Measurements from ENCODE around the gene HEBP2. TPM values are rescaled to one million over a fixed set of nuclear protein-coding genes. Genes with fewer than 3 reads are reported as not detected.
"Not testable (repeated sequence)": the region's sequence is repeated elsewhere in the genome, so short reads cannot be mapped to it uniquely, and the experiment has no call there.

The HEBP2 gene
- total RNA-seq, 1 experiment from 2014 or later: 31.6 TPM

GRCh38 chr6:138421608-138422007 lies 17.6 kb downstream of the HEBP2 start:
- DNase-seq (ENCODE audit: extremely low read depth, low read depth): no peak

- no peak for DNase-seq (ENCODE audit: extremely low read depth, low read depth)
Measured at GRCh38 chr6:138422861-138423260, 18.8 kb downstream of the HEBP2 start.

- no peak for DNase-seq (ENCODE audit: extremely low read depth, low read depth)
Measured at GRCh38 chr6:138424004-138424904, 20.2 kb downstream of the HEBP2 start.

GRCh38 chr6:138425256-138425655 lies 21.2 kb downstream of the HEBP2 start:
- not testable (repeated sequence) for DNase-seq (ENCODE audit: extremely low read depth, low read depth)

- DNase-seq (ENCODE audit: extremely low read depth, low read depth): no peak
Measured at GRCh38 chr6:138426500-138427123, 22.6 kb downstream of the HEBP2 start.

- DNase-seq (ENCODE audit: extremely low read depth, low read depth): no peak
Measured at GRCh38 chr6:138427701-138428100, 23.7 kb downstream of the HEBP2 start.

- peak; percentile 48 for DNase-seq (ENCODE audit: extremely low read depth, low read depth)
Measured at GRCh38 chr6:138428944-138429598, 25.0 kb downstream of the HEBP2 start.

GRCh38 chr6:138429761-138430160 lies 25.7 kb downstream of the HEBP2 start:
- peak; percentile 74 for DNase-seq (ENCODE audit: extremely low read depth, low read depth)

GRCh38 chr6:138430361-138431145 lies 26.5 kb downstream of the HEBP2 start:
- DNase-seq (ENCODE audit: extremely low read depth, low read depth): no peak

GRCh38 chr6:138431256-138432062 lies 27.4 kb downstream of the HEBP2 start:
- DNase-seq (ENCODE audit: extremely low read depth, low read depth): no peak

- no peak for DNase-seq (ENCODE audit: extremely low read depth, low read depth)
Measured at GRCh38 chr6:138432063-138432356, 28.0 kb downstream of the HEBP2 start.

GRCh38 chr6:138434096-138434495 lies 30.1 kb downstream of the HEBP2 start:
- DNase-seq (ENCODE audit: extremely low read depth, low read depth): no peak

- no peak for DNase-seq (ENCODE audit: extremely low read depth, low read depth)
Measured at GRCh38 chr6:138434925-138435324, 30.9 kb downstream of the HEBP2 start.

- DNase-seq (ENCODE audit: extremely low read depth, low read depth): no peak
Measured at GRCh38 chr6:138439546-138439945, 35.5 kb downstream of the HEBP2 start.

GRCh38 chr6:138440296-138440695 lies 36.3 kb downstream of the HEBP2 start:
- no peak for DNase-seq (ENCODE audit: extremely low read depth, low read depth)

- DNase-seq (ENCODE audit: extremely low read depth, low read depth): no peak
Measured at GRCh38 chr6:138440758-138441357, 36.8 kb downstream of the HEBP2 start.

- DNase-seq (ENCODE audit: extremely low read depth, low read depth): no peak
Measured at GRCh38 chr6:138441965-138442364, 37.9 kb downstream of the HEBP2 start.

- no peak for DNase-seq (ENCODE audit: extremely low read depth, low read depth)
Measured at GRCh38 chr6:138442663-138443062, 38.6 kb downstream of the HEBP2 start.

- DNase-seq (ENCODE audit: extremely low read depth, low read depth): no peak
Measured at GRCh38 chr6:138443979-138444378, 40.0 kb downstream of the HEBP2 start.

- DNase-seq (ENCODE audit: extremely low read depth, low read depth): no peak
Measured at GRCh38 chr6:138446821-138447220, 42.8 kb downstream of the HEBP2 start.

Measured in NCI-H460 (cell line).